Body of pancreas (tissue), 4 donors: Measurements from ENCODE around the gene UBA52.

ENCODE experiments used
- CTCF ChIP-seq, 7 experiments: fragments of 450-650 bp in 4 of 7; fragments of 200-600 bp in 3 of 7; sonication (generic) in 3 of 7; IDR thresholded peaks; one replicate each; pipeline ENCODE4 v1.5.1; 2016 to 2019; ENCODE audit warnings: antibody characterized with exemption in 7 of 7
- POLR2A ChIP-seq, 3 donors: fragments of 450-650 bp; IDR thresholded peaks; one replicate each; pipeline ENCODE4 v1.6.1; 2016; ENCODE audit warnings: antibody characterized with exemption in 3 of 3, mild to moderate bottlenecking in 2 of 3

- TF ChIP-seq POLR2A (IDR thresholded peaks at IDR 0.05): peak in 1 of 3 donors; percentile 1
- TF ChIP-seq CTCF (IDR thresholded peaks at IDR 0.05): peak in 3 of 7 experiments; percentile 21 to 50 (median 44)
Measured at GRCh38 chr19:18522124-18522861, 49.4 kb upstream of the UBA52 start.
